Measurements from ENCODE around the gene FIGNL1. TPM values are rescaled to one million over a fixed set of nuclear protein-coding genes. Genes with fewer than 3 reads are reported as not detected.

The FIGNL1 gene
- total and polyA plus RNA-seq, 2 donors (not counting 1 experiment from before 2014, with no cell fraction given): 3.6 to 24.5 TPM

- Histone ChIP-seq H3K9me3 (ENCODE audit: control extremely low read depth in 1 of 3, control insufficient read depth in 2 of 3, insufficient read depth in 1 of 3, low read length in 2 of 3) (no peaks in the 10 kb centered on the region), H3K36me3 (replicated peaks in 1 of 2; ENCODE audit: control extremely low read depth in 1 of 2, control insufficient read depth in 1 of 2, extremely low read depth in 1 of 2, insufficient read depth in 2 of 2, low read length in 1 of 2) (peaks cover 9 to 13% of the 10 kb centered on the region in 2 experiments), H3K4me1 (ENCODE audit: control insufficient read depth in 2 of 2, insufficient read depth in 2 of 2, low read length in 2 of 2) (no peaks in the 10 kb centered on the region), H3K4me3 (ENCODE audit: control extremely low read depth in 1 of 5, extremely low read depth in 1 of 5, insufficient read depth in 1 of 5, low read depth in 2 of 5, low read length in 4 of 5) (no peak overlapping the region), H2AFZ (ENCODE audit: insufficient read depth, low read depth, low read length, poor library complexity, severe bottlenecking) (no peak overlapping the region), H3K4me2 (replicated peaks; ENCODE audit: low read depth, low read length, poor library complexity, severe bottlenecking) (no peak overlapping the region), H3K79me2 (ENCODE audit: control insufficient read depth, insufficient read depth, low read length) (no peaks in the 10 kb centered on the region), H3K27me3 (replicated peaks in 1 of 4; ENCODE audit: control extremely low read depth in 1 of 4, control insufficient read depth in 3 of 4, insufficient read depth in 4 of 4, low read length in 3 of 4) (no peaks in the 10 kb centered on the region), H4K20me1 (ENCODE audit: control insufficient read depth, insufficient read depth, low read length, poor library complexity, severe bottlenecking) (no peaks in the 10 kb centered on the region), H3K9ac (ENCODE audit: low read length) (no peak overlapping the region), H3K27ac (ENCODE audit: low read length in 2 of 2) (no peak overlapping the region)
- Mint-ChIP-seq H3K27ac (no peak overlapping the region), H3K4me3 (no peak overlapping the region), H3K4me1 (no peaks in the 10 kb centered on the region), H3K27me3 (no peaks in the 10 kb centered on the region), H3K9me3 (ENCODE audit: insufficient read depth) (peaks cover 2% of the 10 kb centered on the region)
- DNase-seq: no peak
- intact Hi-C loops (cut with micrococcal nuclease): no loop called here
- no peak for TF ChIP-seq EZH2 (IDR thresholded peaks at IDR 0.05; ENCODE audit: borderline replicate concordance, insufficient read depth, low read depth, low read length, poor library complexity, severe bottlenecking)
- TF ChIP-seq, protein P1, sequence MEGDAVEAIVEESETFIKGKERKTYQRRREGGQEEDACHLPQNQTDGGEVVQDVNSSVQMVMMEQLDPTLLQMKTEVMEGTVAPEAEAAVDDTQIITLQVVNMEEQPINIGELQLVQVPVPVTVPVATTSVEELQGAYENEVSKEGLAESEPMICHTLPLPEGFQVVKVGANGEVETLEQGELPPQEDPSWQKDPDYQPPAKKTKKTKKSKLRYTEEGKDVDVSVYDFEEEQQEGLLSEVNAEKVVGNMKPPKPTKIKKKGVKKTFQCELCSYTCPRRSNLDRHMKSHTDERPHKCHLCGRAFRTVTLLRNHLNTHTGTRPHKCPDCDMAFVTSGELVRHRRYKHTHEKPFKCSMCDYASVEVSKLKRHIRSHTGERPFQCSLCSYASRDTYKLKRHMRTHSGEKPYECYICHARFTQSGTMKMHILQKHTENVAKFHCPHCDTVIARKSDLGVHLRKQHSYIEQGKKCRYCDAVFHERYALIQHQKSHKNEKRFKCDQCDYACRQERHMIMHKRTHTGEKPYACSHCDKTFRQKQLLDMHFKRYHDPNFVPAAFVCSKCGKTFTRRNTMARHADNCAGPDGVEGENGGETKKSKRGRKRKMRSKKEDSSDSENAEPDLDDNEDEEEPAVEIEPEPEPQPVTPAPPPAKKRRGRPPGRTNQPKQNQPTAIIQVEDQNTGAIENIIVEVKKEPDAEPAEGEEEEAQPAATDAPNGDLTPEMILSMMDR (IDR thresholded peaks at IDR 0.05): no peak
- ChIA-PET POLR2A (no interaction called here), CTCF (interaction anchor here (2.3 kb wide), 1 partner anchor 231 kb away, joined by 10 read pairs; no protein-coding TSS in a partner anchor)
- no peak for ATAC-seq (ENCODE audit: low read depth)
- WGBS (ENCODE audit: insufficient coverage): no CpG with 5 or more reads among the region's 3 CpGs
These were observed 13.9 kb downstream of the FIGNL1 start for GRCh38 chr7:50436133-50436806.

GRCh38 chr7:50431722-50432305, 18.3 kb downstream of the FIGNL1 start:
- POLR2A ChIA-PET: no interaction called here
- Histone ChIP-seq H3K9me3 (ENCODE audit: control extremely low read depth in 1 of 3, control insufficient read depth in 2 of 3, insufficient read depth in 1 of 3, low read length in 2 of 3) (no peaks in the 10 kb centered on the region), H3K4me3 (ENCODE audit: control extremely low read depth in 1 of 5, extremely low read depth in 1 of 5, insufficient read depth in 1 of 5, low read depth in 2 of 5, low read length in 4 of 5) (no peak overlapping the region), H2AFZ (ENCODE audit: insufficient read depth, low read depth, low read length, poor library complexity, severe bottlenecking) (no peak overlapping the region), H3K27me3 (replicated peaks in 1 of 4; ENCODE audit: control extremely low read depth in 1 of 4, control insufficient read depth in 3 of 4, insufficient read depth in 4 of 4, low read length in 3 of 4) (no peaks in the 10 kb centered on the region), H3K79me2 (ENCODE audit: control insufficient read depth, insufficient read depth, low read length) (no peaks in the 10 kb centered on the region), H3K4me2 (replicated peaks; ENCODE audit: low read depth, low read length, poor library complexity, severe bottlenecking) (no peak overlapping the region), H3K36me3 (replicated peaks in 1 of 2; ENCODE audit: control extremely low read depth in 1 of 2, control insufficient read depth in 1 of 2, extremely low read depth in 1 of 2, insufficient read depth in 2 of 2, low read length in 1 of 2) (no peaks in the 10 kb centered on the region), H4K20me1 (ENCODE audit: control insufficient read depth, insufficient read depth, low read length, poor library complexity, severe bottlenecking) (no peaks in the 10 kb centered on the region), H3K9ac (ENCODE audit: low read length) (no peak overlapping the region), H3K4me1 (ENCODE audit: control insufficient read depth in 2 of 2, insufficient read depth in 2 of 2, low read length in 2 of 2) (no peaks in the 10 kb centered on the region), H3K27ac (ENCODE audit: low read length in 2 of 2) (no peak overlapping the region)
- TF ChIP-seq, protein P1 (IDR thresholded peaks at IDR 0.05): no peak
- TF ChIP-seq EZH2 (IDR thresholded peaks at IDR 0.05; ENCODE audit: borderline replicate concordance, insufficient read depth, low read depth, low read length, poor library complexity, severe bottlenecking): no peak
- Mint-ChIP-seq H3K9me3 (ENCODE audit: insufficient read depth) (no peaks in the 10 kb centered on the region), H3K4me1 (no peaks in the 10 kb centered on the region), H3K27me3 (no peaks in the 10 kb centered on the region), H3K27ac (no peak overlapping the region), H3K4me3 (no peak overlapping the region)
- WGBS (ENCODE audit: insufficient coverage): no CpG with 5 or more reads among the region's 4 CpGs
- no peak for ATAC-seq (ENCODE audit: low read depth)
- DNase-seq: no peak
- intact Hi-C loops (cut with micrococcal nuclease): no loop called here
- CTCF ChIA-PET: no interaction called here

Measured in B cell (primary cell).